ENCODE measurements around the gene DCTN2. TPM values are rescaled to one million over a fixed set of nuclear protein-coding genes. Genes with fewer than 3 reads are reported as not detected.

The DCTN2 gene
- total and polyA plus RNA-seq, 11 donors: 62.3 to 228 (median 109) TPM

- intact Hi-C loops (cut with DNase I): no loop called here
- TF ChIP-seq POLR2A (IDR thresholded peaks at IDR 0.05): no peak
- Histone ChIP-seq H3K27me3 (peaks cover 0 to 20% (median under 1%) of the 10 kb centered on the region in 9 donors), H3K36me3 (no peaks in the 10 kb centered on the region), H3K9me3 (no peaks in the 10 kb centered on the region), H3K4me1 (peaks cover 0 to 32% (median 0%) of the 10 kb centered on the region in 12 donors), H3K27ac (no peak overlapping the region), H3K4me3 (no peak overlapping the region)
- 68 to 89% (median 80%) methylated on average over 1 of the region's 1 CpG for WGBS, 4 donors
- no peak for ATAC-seq
- no peak for DNase-seq
Measured at GRCh38 chr12:57481671-57482070, 65.3 kb downstream of the DCTN2 start.

MicroRNAs within 50 kb of the gene (microRNA counts, 767-probe panel; counts per million panel counts)
- 0 to 1,280 counts per million in 2 donors for microRNA hsa-miR-616-3p

Small RNA genes within 50 kb of the gene (microRNA-seq; reads per million reads assigned to microRNA genes)
- gene MIR616: 0 to 1.8 (median 0.82) reads per million in 4 donors
- 0 to 0.21 (median 0.06) reads per million in 4 donors for gene MIR6758

Other genes starting within 250 kb of the DCTN2 start
- gene R3HDM2, start 116.1 kb downstream of the DCTN2 start, total RNA-seq: 100 to 1,000 TPM in 1 of 9 donors, 10 to 100 TPM in 8; 33.1 to 102 (median 61.9) TPM
- 10 to 100 TPM; 12.7 to 24.5 TPM for gene R3HDM2, start 116.1 kb downstream of the DCTN2 start, polyA plus RNA-seq
- under 1 TPM in 1 of 9 donors, not detected in 8; 0.27 TPM for gene INHBC, start 112.4 kb downstream of the DCTN2 start, total RNA-seq
- gene INHBC, start 112.4 kb downstream of the DCTN2 start, polyA plus RNA-seq: under 1 TPM in 1 of 2 donors, not detected in 1; 0.03 TPM
- gene INHBE, start 91.9 kb downstream of the DCTN2 start, total RNA-seq: under 1 TPM in 1 of 9 donors, not detected in 8; 0.64 TPM
- under 1 TPM in 1 of 2 donors, not detected in 1; 0.03 TPM for gene INHBE, start 91.9 kb downstream of the DCTN2 start, polyA plus RNA-seq
- 1 to 10 TPM in 4 of 9 donors, under 1 TPM in 5; 0.19 to 2.6 (median 0.83) TPM for gene GLI1, start 87.4 kb downstream of the DCTN2 start, total RNA-seq
- under 1 TPM; 0.08 to 0.97 TPM for gene GLI1, start 87.4 kb downstream of the DCTN2 start, polyA plus RNA-seq
- 10 to 100 TPM in 2 of 9 donors, 1 to 10 TPM in 7; 2.2 to 33.4 (median 3.9) TPM for gene ARHGAP9, start 67.3 kb downstream of the DCTN2 start, total RNA-seq
- 1 to 10 TPM; 1.7 to 3.4 TPM for gene ARHGAP9, start 67.3 kb downstream of the DCTN2 start, polyA plus RNA-seq
- gene MARS1, start 59.1 kb downstream of the DCTN2 start, total RNA-seq: 100 to 1,000 TPM in 1 of 9 donors, 10 to 100 TPM in 8; 36.8 to 109 (median 69.7) TPM
- gene MARS1, start 59.1 kb downstream of the DCTN2 start, polyA plus RNA-seq: 10 to 100 TPM; 91.7 to 98.0 TPM
- gene DDIT3, start 26.7 kb downstream of the DCTN2 start, total RNA-seq: 10 to 100 TPM; 11.5 to 30.9 (median 17.5) TPM
- gene DDIT3, start 26.7 kb downstream of the DCTN2 start, polyA plus RNA-seq: 10 to 100 TPM; 58.3 to 60.5 TPM
- 10 to 100 TPM; 13.1 to 43.3 (median 30.1) TPM for gene MBD6, start 24.4 kb downstream of the DCTN2 start, total RNA-seq
- gene MBD6, start 24.4 kb downstream of the DCTN2 start, polyA plus RNA-seq: 10 to 100 TPM; 11.4 to 17.2 TPM
- under 1 TPM in 6 of 9 donors, not detected in 3; 0.07 to 0.31 (median 0.17) TPM for gene KIF5A, start 2.9 kb upstream of the DCTN2 start, total RNA-seq
- under 1 TPM; 0.06 to 0.08 TPM for gene KIF5A, start 2.9 kb upstream of the DCTN2 start, polyA plus RNA-seq
- gene PIP4K2C, start 44.0 kb upstream of the DCTN2 start, total RNA-seq: 10 to 100 TPM; 12.9 to 31.0 (median 17.0) TPM
- gene PIP4K2C, start 44.0 kb upstream of the DCTN2 start, polyA plus RNA-seq: 10 to 100 TPM in 1 of 2 donors, 1 to 10 TPM in 1; 4.6 to 22.6 TPM
- gene DTX3, start 57.6 kb upstream of the DCTN2 start, total RNA-seq: 10 to 100 TPM; 15.6 to 30.7 (median 22.4) TPM
- 10 to 100 TPM; 16.3 to 28.3 TPM for gene DTX3, start 57.6 kb upstream of the DCTN2 start, polyA plus RNA-seq
- gene ARHGEF25, start 64.2 kb upstream of the DCTN2 start, total RNA-seq: 10 to 100 TPM in 4 of 9 donors, 1 to 10 TPM in 5; 5.5 to 11.5 (median 9.5) TPM
- gene ARHGEF25, start 64.2 kb upstream of the DCTN2 start, polyA plus RNA-seq: 10 to 100 TPM; 10.2 to 20.3 TPM
- gene B4GALNT1, start 86.0 kb upstream of the DCTN2 start, total RNA-seq: 1 to 10 TPM; 1.9 to 8.8 (median 5.9) TPM
- 1 to 10 TPM; 2.6 to 5.1 TPM for gene B4GALNT1, start 86.0 kb upstream of the DCTN2 start, polyA plus RNA-seq
- 100 to 1,000 TPM in 7 of 9 donors, 10 to 100 TPM in 2; 93.4 to 188 (median 130) TPM for gene OS9, start 146.9 kb upstream of the DCTN2 start, total RNA-seq
- gene OS9, start 146.9 kb upstream of the DCTN2 start, polyA plus RNA-seq: 100 to 1,000 TPM in 1 of 2 donors, 10 to 100 TPM in 1; 89.4 to 196 TPM
- 10 to 100 TPM in 2 of 9 donors, 1 to 10 TPM in 7; 4.2 to 12.0 (median 5.5) TPM for gene AGAP2, start 191.6 kb upstream of the DCTN2 start, total RNA-seq
- gene AGAP2, start 191.6 kb upstream of the DCTN2 start, polyA plus RNA-seq: 1 to 10 TPM; 3.9 to 8.6 TPM
- gene TSPAN31, start 197.8 kb upstream of the DCTN2 start, total RNA-seq: 10 to 100 TPM; 27.2 to 59.3 (median 31.4) TPM
- 10 to 100 TPM; 31.1 to 41.2 TPM for gene TSPAN31, start 197.8 kb upstream of the DCTN2 start, polyA plus RNA-seq
- gene CDK4, start 205.1 kb upstream of the DCTN2 start, total RNA-seq: 10 to 100 TPM; 38.1 to 62.1 (median 50.2) TPM
- 10 to 100 TPM; 23.4 to 81.9 TPM for gene CDK4, start 205.1 kb upstream of the DCTN2 start, polyA plus RNA-seq
- gene MARCHF9, start 207.9 kb upstream of the DCTN2 start, total RNA-seq: 10 to 100 TPM; 11.3 to 18.9 (median 13.3) TPM
- 10 to 100 TPM; 13.6 to 15.8 TPM for gene MARCHF9, start 207.9 kb upstream of the DCTN2 start, polyA plus RNA-seq
- gene CYP27B1, start 219.9 kb upstream of the DCTN2 start, total RNA-seq: under 1 TPM in 5 of 9 donors, not detected in 4; 0.16 to 0.77 (median 0.19) TPM
- under 1 TPM; 0.11 to 0.19 TPM for gene CYP27B1, start 219.9 kb upstream of the DCTN2 start, polyA plus RNA-seq
- 10 to 100 TPM in 3 of 9 donors, 1 to 10 TPM in 5, under 1 TPM in 1; 0.95 to 16.6 (median 7.7) TPM for gene METTL1, start 224.9 kb upstream of the DCTN2 start, total RNA-seq
- 10 to 100 TPM in 1 of 2 donors, 1 to 10 TPM in 1; 9.4 to 28.5 TPM for gene METTL1, start 224.9 kb upstream of the DCTN2 start, polyA plus RNA-seq
- gene EEF1AKMT3, start 225.4 kb upstream of the DCTN2 start, total RNA-seq: 1 to 10 TPM; 1.2 to 4.5 (median 1.9) TPM
- gene EEF1AKMT3, start 225.4 kb upstream of the DCTN2 start, polyA plus RNA-seq: 1 to 10 TPM in 1 of 2 donors, under 1 TPM in 1; 0.84 to 1.2 TPM
- 10 to 100 TPM; 38.8 to 62.5 (median 45.4) TPM for gene TSFM, start 235.6 kb upstream of the DCTN2 start, total RNA-seq
- 10 to 100 TPM; 37.6 to 80.8 TPM for gene TSFM, start 235.6 kb upstream of the DCTN2 start, polyA plus RNA-seq

Data from heart left ventricle (tissue), 16 donors.